ENCODE measurements around the gene RIPPLY3.

The RIPPLY3 gene, protein sequence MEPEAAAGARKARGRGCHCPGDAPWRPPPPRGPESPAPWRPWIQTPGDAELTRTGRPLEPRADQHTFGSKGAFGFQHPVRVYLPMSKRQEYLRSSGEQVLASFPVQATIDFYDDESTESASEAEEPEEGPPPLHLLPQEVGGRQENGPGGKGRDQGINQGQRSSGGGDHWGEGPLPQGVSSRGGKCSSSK
- long read RNA-seq, donor 1, partial matches to known transcripts, result 0 of 1 reads
- long read RNA-seq, donor 1, other reads (novel, unspliced or antisense), result 0 of 1 reads
- long read RNA-seq, donor 2, partial matches to known transcripts, result 0 of 2 reads
- long read RNA-seq, donor 2, other reads (novel, unspliced or antisense), result 0 of 2 reads
- long read RNA-seq, donor 3, partial matches to known transcripts, result 0 of 1 reads
- long read RNA-seq, donor 3, other reads (novel, unspliced or antisense), result 0 of 1 reads
- long read RNA-seq, donor 4, result 0 reads
- long read RNA-seq, donor 5, result 0 reads
- long read RNA-seq, donor 6, partial matches to known transcripts, result 9 of 10 reads
- long read RNA-seq, donor 6, other reads (novel, unspliced or antisense), result 0 of 10 reads
- long read RNA-seq, donor 7, partial matches to known transcripts, result 0 of 4 reads
- long read RNA-seq, donor 7, other reads (novel, unspliced or antisense), result 0 of 4 reads
- long read RNA-seq, donor 8, result 0 reads

GRCh38 chr21:37006486-37007291, at the start of gene RIPPLY3:
Gene RIPPLY3 (plus strand): TSS chr21:37006702. CDS start chr21:37006773, 71 bp downstream.
- DNase-seq, result peak; percentile 78

- DNase-seq, result no peak
Measured at GRCh38 chr21:36959020-36959835, 47.3 kb upstream of the RIPPLY3 start.

GRCh38 chr21:36960676-36961284, 45.7 kb upstream of the RIPPLY3 start:
- DNase-seq, result no peak

DNA sequence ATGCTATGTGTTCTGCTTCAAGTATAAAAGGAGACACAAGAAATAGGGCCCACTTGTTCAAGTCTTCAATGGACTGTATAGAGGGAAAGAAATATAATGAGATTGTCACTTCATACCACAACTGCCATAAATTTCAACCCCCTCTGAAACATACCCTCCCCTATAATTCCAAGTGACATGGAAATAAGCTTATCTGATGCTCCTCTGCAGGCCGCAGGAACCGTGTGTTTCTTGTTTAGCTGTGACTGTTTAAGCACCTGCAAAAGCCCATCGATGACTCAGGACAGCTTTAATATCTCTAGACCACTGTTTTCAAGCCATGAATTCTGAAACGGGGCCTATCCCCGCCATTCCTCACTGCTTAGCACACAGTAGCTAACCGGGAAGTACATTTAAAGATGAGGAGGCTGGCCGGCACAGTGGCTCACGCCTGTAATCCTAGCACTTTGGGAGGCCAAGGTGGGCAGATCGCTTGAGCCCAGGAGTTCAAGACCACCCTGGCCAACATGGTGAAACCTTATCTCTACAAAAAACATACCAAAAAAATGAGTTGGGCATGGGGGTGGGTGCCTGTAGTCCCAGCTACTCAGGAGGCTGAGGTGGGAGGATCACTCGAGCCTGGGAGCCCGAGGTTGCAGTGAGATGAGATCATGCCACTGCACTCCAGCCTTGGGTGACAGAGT, 44.3 kb upstream of the RIPPLY3 start:
- no peak for DNase-seq

DNA sequence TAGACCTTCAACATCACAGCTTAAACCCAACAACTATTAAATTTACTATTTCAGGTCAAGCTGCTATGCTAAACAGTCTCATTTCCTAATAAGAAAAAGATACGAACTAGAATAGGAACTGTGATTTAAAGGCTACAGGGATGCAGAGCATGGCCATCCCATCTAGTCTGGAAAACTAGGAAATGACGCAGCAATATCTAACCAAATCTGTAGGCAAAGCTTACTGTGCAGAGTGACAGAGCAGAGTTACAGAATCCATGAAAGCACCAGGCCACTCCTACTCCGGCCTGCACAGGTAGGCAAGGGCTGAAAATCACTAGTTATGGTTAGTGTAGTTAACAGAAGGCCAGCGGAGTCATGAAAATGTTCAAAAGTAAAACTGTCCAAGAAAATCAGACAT, 42.1 kb upstream of the RIPPLY3 start:
- no peak for DNase-seq

DNA sequence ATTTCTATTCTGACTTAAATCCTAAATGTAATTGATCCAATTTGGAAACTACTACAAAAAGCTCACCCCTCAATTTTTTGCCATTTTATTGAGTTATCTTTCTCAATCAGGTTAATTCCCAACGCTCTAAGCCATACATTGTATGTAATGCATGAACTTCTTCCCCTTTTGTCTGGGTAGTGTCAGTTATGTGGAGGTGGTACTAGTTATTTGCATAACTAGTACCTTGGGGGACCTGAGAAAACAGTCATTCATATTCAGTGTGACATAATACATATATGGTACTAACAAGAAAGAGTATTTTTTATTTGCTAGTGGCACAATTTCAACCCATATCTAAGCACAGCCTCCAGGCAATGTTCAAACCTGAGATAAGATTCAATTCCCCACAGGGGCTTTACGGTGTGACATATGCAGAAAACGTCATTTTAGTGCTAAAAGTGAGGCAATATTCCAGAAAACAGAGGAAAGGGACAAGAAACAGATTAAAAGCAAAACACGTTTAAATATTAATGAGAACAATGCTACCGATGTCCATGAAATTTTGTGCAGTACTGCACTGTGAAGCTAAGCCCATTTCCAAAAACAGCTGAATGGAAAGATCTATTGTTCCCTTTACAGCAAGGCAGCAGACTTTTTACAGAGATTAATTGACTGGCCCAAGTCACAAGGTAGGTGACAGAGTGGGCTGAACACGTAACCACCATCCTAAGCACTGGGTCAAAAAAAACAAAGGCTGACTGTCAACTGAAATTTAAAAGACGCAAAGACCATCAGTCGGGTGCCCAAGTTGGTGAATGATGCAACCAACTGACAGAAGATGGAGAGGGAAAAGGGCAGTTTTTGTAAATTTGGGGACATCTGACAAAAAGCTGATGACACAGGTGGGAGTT, 41.4 kb upstream of the RIPPLY3 start:
- no peak for DNase-seq

- no peak for DNase-seq
Measured at GRCh38 chr21:36965720-36966065, 40.8 kb upstream of the RIPPLY3 start.

GRCh38 chr21:36966066-36966820, 40.3 kb upstream of the RIPPLY3 start, which contains the start of gene HLCS:
Gene HLCS (minus strand): TSS chr21:36966669. CDS start chr21:36966638, 31 bp downstream.
- peak; percentile 76 for DNase-seq

GRCh38 chr21:36966821-36967768, 39.4 kb upstream of the RIPPLY3 start:
- peak; percentile 53 for DNase-seq

DNA sequence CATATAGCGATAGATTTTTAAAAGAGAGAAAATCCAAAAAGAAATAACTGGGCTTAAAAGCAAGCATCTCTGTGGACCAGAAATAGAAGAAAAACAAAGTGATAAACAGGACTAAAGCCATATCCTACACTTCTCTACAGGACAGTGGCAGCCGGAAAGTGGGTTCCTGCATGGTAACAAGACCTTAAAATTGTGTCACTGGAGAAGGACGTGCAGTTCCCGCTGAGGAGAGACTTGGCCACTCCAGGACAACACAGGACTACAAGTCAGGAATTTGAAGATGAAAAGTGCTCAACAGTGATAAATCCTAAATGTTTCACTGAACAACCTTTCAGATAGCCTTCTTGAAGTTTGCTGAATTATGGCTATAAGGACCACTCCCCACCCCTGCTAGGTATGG, 38.1 kb upstream of the RIPPLY3 start:
- no peak for DNase-seq

DNA sequence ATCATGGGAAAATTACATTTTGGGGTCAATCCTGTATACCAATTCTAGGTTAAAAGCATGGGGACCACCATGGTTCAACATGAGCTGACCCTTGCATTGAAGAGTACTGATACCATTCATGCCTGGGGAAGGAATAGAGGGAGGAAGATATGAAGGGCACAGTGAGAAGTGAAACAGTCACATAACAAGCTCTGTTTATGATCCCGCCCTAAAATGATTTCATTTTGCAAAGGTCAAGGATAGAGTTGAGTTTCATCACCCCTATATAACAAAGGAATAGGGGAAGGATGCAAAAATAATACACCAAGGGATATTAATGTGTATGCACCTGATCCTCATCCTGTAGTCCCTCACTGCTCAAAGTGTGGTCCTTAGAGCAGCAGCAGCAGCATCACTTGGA, 37.5 kb upstream of the RIPPLY3 start:
- no peak for DNase-seq

DNA sequence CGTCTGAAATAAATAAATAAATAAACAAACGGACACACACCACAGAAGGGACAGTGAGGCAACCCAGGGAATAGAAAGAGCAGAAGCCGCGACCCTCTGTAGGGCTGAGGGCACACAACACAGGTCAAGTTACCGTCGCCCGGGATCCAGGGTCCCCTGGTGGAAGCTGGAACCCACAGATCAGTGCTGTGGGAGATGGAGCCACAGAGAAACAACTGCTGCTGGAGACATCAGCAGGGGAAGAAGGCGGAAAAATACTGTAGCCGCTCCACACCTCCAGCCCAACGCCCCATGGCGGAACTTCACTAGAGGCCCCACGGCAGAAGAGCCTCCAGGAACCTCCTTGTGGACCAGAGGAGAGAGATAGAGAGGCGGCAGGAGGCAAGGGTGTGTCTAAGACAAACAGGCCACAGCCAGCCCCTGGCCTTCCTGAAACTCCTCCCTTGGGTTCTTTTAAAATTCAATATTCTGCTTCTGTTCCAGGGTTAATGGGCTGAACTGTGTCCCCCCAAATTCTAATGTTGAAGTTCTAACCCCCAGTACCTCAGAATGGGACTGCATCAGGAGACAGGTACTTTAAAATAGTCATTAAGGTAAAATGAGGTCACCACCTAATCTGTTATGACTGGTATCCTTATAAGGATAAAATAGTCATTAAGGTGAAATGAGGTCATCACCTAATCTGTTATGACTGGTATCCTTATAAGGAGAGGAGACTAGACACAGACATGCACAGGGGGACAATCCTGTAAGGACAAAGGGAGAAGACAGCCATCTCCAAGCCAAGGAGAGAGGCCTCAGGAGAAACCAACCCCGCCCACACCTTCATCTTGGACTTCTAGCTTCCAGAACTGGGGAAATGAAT, 32.3 kb upstream of the RIPPLY3 start:
- DNase-seq, result no peak

DNA sequence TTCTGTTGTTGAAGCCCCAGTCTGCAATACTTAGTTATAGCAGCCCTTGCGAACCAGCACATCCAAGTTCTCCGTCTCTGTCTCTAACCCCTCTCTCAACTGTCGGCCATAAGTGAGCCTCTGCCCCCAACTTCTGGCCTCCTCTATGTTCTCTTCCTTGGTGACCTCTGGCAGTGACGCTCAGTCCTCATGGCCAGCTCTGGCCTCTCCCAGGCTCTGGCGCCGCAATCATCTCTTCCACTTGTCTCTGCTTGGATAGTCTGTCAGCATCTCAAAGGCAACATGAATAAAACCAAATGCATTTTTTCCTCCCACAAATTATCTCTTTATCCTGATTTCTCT, 31.7 kb upstream of the RIPPLY3 start:
- DNase-seq, result no peak

GRCh38 chr21:36976228-36976861, 30.2 kb upstream of the RIPPLY3 start:
- no peak for DNase-seq

- peak; percentile 61 for DNase-seq
Measured at GRCh38 chr21:36976882-36977651, 29.4 kb upstream of the RIPPLY3 start.

Data from right kidney (tissue), 9 donors.